ENCODE measurements around the gene AGXT.

- TF ChIP-seq ZC3H10 (CRISPR knock-in tag; IDR thresholded peaks at IDR 0.05) (no peak), ESRRG (CRISPR knock-in tag; IDR thresholded peaks at IDR 0.05) (no peak), POU6F1 (CRISPR knock-in tag; IDR thresholded peaks at IDR 0.05; ENCODE audit: borderline replicate concordance, low read depth) (no peak), PATZ1 (CRISPR knock-in tag; IDR thresholded peaks at IDR 0.05; ENCODE audit: borderline replicate concordance) (no peak), OSR1 (CRISPR knock-in tag; IDR thresholded peaks at IDR 0.05) (no peak)
Measured at GRCh38 chr2:240891492-240892340, 23.1 kb downstream of the AGXT start.
